NB4 (cell line): ENCODE data around the gene DNAJC1.

Experiments
- CTCF ChIP-seq: IDR thresholded peaks from one replicate; pipeline ENCODE4 v1.5.1; 2012; ENCODE audit warnings: low read depth, low read length
- MAX ChIP-seq: IDR thresholded peaks from 2 replicates; pipeline ENCODE4 v1.6.1; 2011; ENCODE audit warnings: low read depth, low read length
- MYC ChIP-seq: IDR thresholded peaks from 2 replicates; pipeline ENCODE4 v1.6.1; 2011; ENCODE audit warnings: low read depth, low read length
- POLR2A ChIP-seq: IDR thresholded peaks from 2 replicates; pipeline ENCODE4 v1.6.1; 2011; ENCODE audit warnings: mild to moderate bottlenecking; ENCODE audit not compliant: insufficient read length; ENCODE audit errors: extremely low read depth

GRCh38 chr10:22047812-22048211 lies 44.3 kb upstream of the DNAJC1 start:
- TF ChIP-seq CTCF, result no peak
- TF ChIP-seq POLR2A, result no peak
- no peak for TF ChIP-seq MAX
- no peak for TF ChIP-seq MYC
